K562 (cell line): ENCODE results near the gene ATP5ME. TPM values are rescaled to one million over a fixed set of nuclear protein-coding genes. Genes with fewer than 3 reads are reported as not detected.

Source experiments
- BRF1 ChIP-seq: IDR thresholded peaks from 3 replicates; pipeline ENCODE4 v1.6.1; 2011; ENCODE audit warnings: borderline replicate concordance, mild to moderate bottlenecking; ENCODE audit not compliant: insufficient read length; ENCODE audit errors: extremely low read depth
- E2F4 ChIP-seq: sonication (generic); formaldehyde crosslinking; IDR thresholded peaks from 2 replicates; pipeline ENCODE4 v1.8.0; 2022; ENCODE audit warnings: mild to moderate bottlenecking, low read depth, missing genetic modification reagents
- GTF2E2 ChIP-seq: fragments of 200-800 bp; sonication (Bioruptor generic); IDR thresholded peaks from 2 replicates; pipeline ENCODE4 v1.6.1; 2016; ENCODE audit warnings: missing genetic modification characterization, missing compliant biosample characterization
- HMBOX1 ChIP-seq: sonication (generic); IDR thresholded peaks from 2 replicates; pipeline ENCODE4 v1.6.1; 2016
- PBX2 ChIP-seq, 2 experiments: IDR thresholded peaks in 1 of 2; conservative IDR thresholded peaks in 1 of 2; 2 replicates each; pipeline ENCODE4 v1.6.1; 2016; ENCODE audit warnings: low read depth in 2 of 2, mild to moderate bottlenecking in 1 of 2, missing compliant biosample characterization in 1 of 2, missing genetic modification characterization in 1 of 2, moderate library complexity in 1 of 2
- SNRNP70 ChIP-seq: fragments of 200-400 bp; formaldehyde crosslinking; optimal IDR thresholded peaks from 2 replicates; pipeline ENCODE3; 2017; ENCODE audit warnings: low read depth, low read length
- SRF ChIP-seq, 2 experiments: fragments of 250-450, 450-650 bp in 1 of 2; sonication (Bioruptor Pico) in 1 of 2; sonication (generic) in 1 of 2; formaldehyde crosslinking; IDR thresholded peaks; 2 replicates each; pipeline versions ENCODE4 v1.5.0 to v1.5.1; 2020 to 2022; ENCODE audit warnings: mild to moderate bottlenecking in 1 of 2, missing genetic modification reagents in 1 of 2
- TFE3 ChIP-seq: fragments of 450-650 bp; formaldehyde crosslinking; IDR thresholded peaks from 2 replicates; pipeline ENCODE4 v1.4.0; 2020; ENCODE audit warnings: mild to moderate bottlenecking, mixed read lengths
- TRIM24 ChIP-seq, 2 experiments: fragments of 450-650 bp; IDR thresholded peaks; 2 replicates each; pipeline ENCODE4 v1.6.1; 2016
- TRIM28 ChIP-seq: fragments of 450-650 bp; IDR thresholded peaks from 2 replicates; pipeline ENCODE4 v1.6.1; 2017
- ZC3H11A ChIP-seq: IDR thresholded peaks from 2 replicates; pipeline ENCODE4 v1.6.1; 2012; ENCODE audit warnings: low read depth, low read length, improper control_type of control experiment
- ZFP36 ChIP-seq: fragments of 150-350 bp; IDR thresholded peaks from 2 replicates; pipeline ENCODE4 v1.6.1; 2018; ENCODE audit warnings: low read length, low read depth; ENCODE audit not compliant: partially characterized antibody
- ZNF707 ChIP-seq: fragments of 250-450 bp; sonication (Bioruptor Pico); conservative IDR thresholded peaks from 2 replicates; pipeline ENCODE4 v1.8.0; 2022; ENCODE audit warnings: inconsistent platforms, mild to moderate bottlenecking, moderate library complexity
- ZNF740 ChIP-seq, 3 experiments: fragments of 200-800 bp in 1 of 3; sonication (Bioruptor generic) in 1 of 3; sonication (generic) in 1 of 3; formaldehyde crosslinking in 1 of 3; IDR thresholded peaks; 2 replicates each; pipeline versions ENCODE4 v1.6.1 to v1.8.0; 2016 to 2022; ENCODE audit warnings: mild to moderate bottlenecking in 2 of 3, missing compliant biosample characterization in 2 of 3, missing genetic modification characterization in 2 of 3, missing genetic modification reagents in 1 of 3
- polyA plus RNA-seq, 8 experiments: library from polyadenylated mRNA; depleted of rRNA in 4 of 8; stranded (reverse) in 5 of 8; unstranded in 3 of 8; fragments of >200 nt; fragmentation: Nextera tagmentation in 2 of 8; fragmentation: Illumina TruSeq in 1 of 8; extraction: Ambion mirVana in 2 of 8; extraction: Trizol in 1 of 8; gene quantifications; 2 replicates each; pipeline versions ENCODE4 v1.2.1 to v1.2.3, GENCODE V29; 2011 to 2014; ENCODE audit warnings: inconsistent platforms in 1 of 8, missing spikeins in 1 of 8
- total RNA-seq, 7 experiments: library from RNA; depleted of rRNA in 6 of 7; stranded (reverse); fragments of >200 nt in 6 of 7; fragmentation: Illumina TruSeq in 2 of 7; extraction: Trizol in 2 of 7; gene quantifications; 2 replicates each; pipeline versions ENCODE4 v1.2.1 to v1.2.3, GENCODE V29; 2011 to 2021; ENCODE audit warnings: low replicate concordance in 1 of 7
- TF ChIP-seq, protein P1 (sequence below): fragments of 450-650 bp; IDR thresholded peaks from 2 replicates; pipeline ENCODE4 v1.6.1; 2016; ENCODE audit warnings: borderline replicate concordance

Gene ATP5ME
- total and polyA plus RNA-seq, 9 of the 15 experiments (the other 6 are each of a cell fraction or from before 2014, with no cell fraction given): 509 to 2,480 (median 887) TPM

DNA sequence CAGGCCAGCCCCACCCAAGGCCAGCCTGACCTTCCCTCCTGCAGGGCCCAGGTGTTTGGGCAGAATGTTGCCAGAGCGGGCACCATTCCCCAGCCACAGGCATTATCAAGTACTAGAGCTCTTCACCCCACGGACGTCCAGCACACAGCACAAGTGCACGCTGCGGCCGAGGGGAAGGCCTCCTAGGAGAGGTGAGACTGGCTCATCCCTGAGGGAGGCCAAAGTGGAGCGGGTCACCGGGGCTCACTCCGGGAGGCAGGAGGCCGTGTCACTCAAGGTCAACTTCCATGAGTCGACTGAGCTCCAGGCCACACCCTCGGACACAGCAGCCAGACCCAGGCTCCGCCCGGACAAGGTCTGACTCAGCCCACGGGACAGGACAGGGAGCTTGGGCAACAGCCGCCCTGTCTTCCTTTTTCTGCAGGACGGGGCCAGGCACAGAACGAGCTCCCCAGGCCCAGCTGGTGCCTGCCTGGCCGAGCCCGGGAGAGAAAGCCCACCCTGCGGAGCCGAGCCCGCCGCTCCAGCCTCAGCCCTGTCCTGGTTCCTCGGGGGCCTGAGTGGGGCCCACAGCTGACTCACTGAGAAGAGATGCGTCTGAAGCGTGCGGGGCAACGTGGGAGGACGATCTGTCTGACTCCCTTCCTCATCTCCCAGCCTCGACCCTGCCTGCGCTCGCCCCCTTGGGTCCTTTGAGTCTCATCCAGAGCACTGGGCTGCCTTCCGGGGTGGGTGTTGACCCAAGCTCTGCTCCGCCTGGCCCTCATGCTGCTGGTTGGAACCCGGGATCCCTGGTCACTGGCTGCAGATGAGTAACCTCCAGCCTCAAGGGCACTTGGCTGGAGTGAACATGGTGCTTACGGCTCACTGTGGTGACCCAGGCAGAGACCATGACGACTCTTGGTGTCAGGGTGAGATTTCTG is 13.2 kb upstream of the ATP5ME start (continued):
- TF ChIP-seq PBX2 (CRISPR knock-in tag; IDR thresholded peaks at IDR 0.05; ENCODE audit: low read depth) (peak; percentile 87), PBX2 (tag; conservative IDR thresholded peaks at IDR 0.05; ENCODE audit: low read depth) (peak; percentile 85), SNRNP70 (no peak), TFE3 (CRISPR knock-in tag) (no peak), GTF2E2 (tag) (peak; percentile 50; the same call in 1 of the 2 replicates), ZFP36 (no peak), ZNF740 (CRISPR knock-in tag; IDR thresholded peaks at IDR 0.05) (peak; percentile 8; the same call in 1 of the 2 replicates), ZNF740 (tag; IDR thresholded peaks at IDR 0.05) (no peak), TRIM28 (no peak), TRIM24 (IDR thresholded peaks at IDR 0.05) (peak in 1 of 2 experiments; percentile 21; a peak in 1 of 4 replicates), ZC3H11A (no peak), ZNF707 (CRISPR knock-in tag) (no peak), SRF (CRISPR knock-in tag; IDR thresholded peaks at IDR 0.05) (peak in 1 of 2 experiments; percentile 78; a peak in 2 of 4 replicates), HMBOX1 (no peak), E2F4 (CRISPR knock-in tag) (0 out of 2 replicates have a peak, but pooled peaks have one; percentile 24), BRF1 (no peak)
- TF ChIP-seq, protein P1, sequence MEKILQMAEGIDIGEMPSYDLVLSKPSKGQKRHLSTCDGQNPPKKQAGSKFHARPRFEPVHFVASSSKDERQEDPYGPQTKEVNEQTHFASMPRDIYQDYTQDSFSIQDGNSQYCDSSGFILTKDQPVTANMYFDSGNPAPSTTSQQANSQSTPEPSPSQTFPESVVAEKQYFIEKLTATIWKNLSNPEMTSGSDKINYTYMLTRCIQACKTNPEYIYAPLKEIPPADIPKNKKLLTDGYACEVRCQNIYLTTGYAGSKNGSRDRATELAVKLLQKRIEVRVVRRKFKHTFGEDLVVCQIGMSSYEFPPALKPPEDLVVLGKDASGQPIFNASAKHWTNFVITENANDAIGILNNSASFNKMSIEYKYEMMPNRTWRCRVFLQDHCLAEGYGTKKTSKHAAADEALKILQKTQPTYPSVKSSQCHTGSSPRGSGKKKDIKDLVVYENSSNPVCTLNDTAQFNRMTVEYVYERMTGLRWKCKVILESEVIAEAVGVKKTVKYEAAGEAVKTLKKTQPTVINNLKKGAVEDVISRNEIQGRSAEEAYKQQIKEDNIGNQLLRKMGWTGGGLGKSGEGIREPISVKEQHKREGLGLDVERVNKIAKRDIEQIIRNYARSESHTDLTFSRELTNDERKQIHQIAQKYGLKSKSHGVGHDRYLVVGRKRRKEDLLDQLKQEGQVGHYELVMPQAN: no peak
